Liver (tissue), 9 donors: ENCODE data around the gene B4GALT6. TPM values are rescaled to one million over a fixed set of nuclear protein-coding genes. Genes with fewer than 3 reads are reported as not detected.

Experiments
- DNase-seq: peaks from one replicate; pipeline ENCODE4 v3.0.0-alpha.2; 2017; ENCODE audit warnings: low spot score
- H3K27ac ChIP-seq, 2 donors: one replicate each; pipeline ENCODE4 v1.7.0; 2013; ENCODE audit warnings: inconsistent platforms in 2 of 2, low read length in 2 of 2, control low read depth in 1 of 2, low read depth in 1 of 2, mild to moderate bottlenecking in 1 of 2
- H3K27me3 ChIP-seq, 4 donors: one replicate each; pipeline versions ENCODE4 v1.6.1 to v1.7.0; 2013; ENCODE audit warnings: low read length in 3 of 4, inconsistent platforms in 1 of 4, mild to moderate bottlenecking in 1 of 4, moderate library complexity in 1 of 4; ENCODE audit not compliant: control insufficient read depth in 4 of 4, insufficient read depth in 4 of 4
- H3K36me3 ChIP-seq, 4 donors: one replicate each; pipeline versions ENCODE4 v1.6.1 to v1.7.0; 2013; ENCODE audit warnings: low read length in 3 of 4, mild to moderate bottlenecking in 3 of 4, low read depth in 1 of 4, moderate library complexity in 1 of 4; ENCODE audit not compliant: control insufficient read depth in 4 of 4, insufficient read depth in 3 of 4
- H3K4me1 ChIP-seq, 4 donors: one replicate each; pipeline versions ENCODE4 v1.6.1 to v1.7.0; 2013; ENCODE audit warnings: low read length in 3 of 4, mild to moderate bottlenecking in 3 of 4, moderate library complexity in 1 of 4; ENCODE audit not compliant: control insufficient read depth in 4 of 4, insufficient read depth in 4 of 4
- H3K4me3 ChIP-seq, 3 donors: one replicate each; pipeline versions ENCODE4 v1.6.1 to v1.7.0; 2013; ENCODE audit warnings: low read length in 3 of 3, control low read depth in 1 of 3, low read depth in 1 of 3, mild to moderate bottlenecking in 1 of 3
- H3K9ac ChIP-seq, 2 donors: one replicate each; pipeline ENCODE4 v1.7.0; 2013; ENCODE audit warnings: low read length in 2 of 2, mild to moderate bottlenecking in 2 of 2, moderate library complexity in 2 of 2, control low read depth in 1 of 2, low read depth in 1 of 2
- H3K9me3 ChIP-seq, 4 donors: one replicate each; pipeline versions ENCODE4 v1.6.1 to v1.7.0; 2013; ENCODE audit warnings: low read length in 3 of 4; ENCODE audit not compliant: control insufficient read depth in 4 of 4
- CTCF ChIP-seq: fragments of 150-350 bp; IDR thresholded peaks from 2 replicates; pipeline ENCODE4 v1.5.1; 2017; ENCODE audit warnings: improper control_type of control experiment, low read depth, low read length; ENCODE audit not compliant: missing input control
- EGR1 ChIP-seq, 2 donors: IDR thresholded peaks; 2 replicates each; pipeline ENCODE4 v1.6.1; 2016 to 2018; ENCODE audit warnings: antibody characterized with exemption in 2 of 2, low read depth in 2 of 2
- FOXA1 ChIP-seq: IDR thresholded peaks from 2 replicates; pipeline ENCODE4 v1.6.1; 2016; ENCODE audit warnings: antibody characterized with exemption
- FOXA2 ChIP-seq: IDR thresholded peaks from 2 replicates; pipeline ENCODE4 v1.6.1; 2016; ENCODE audit warnings: antibody characterized with exemption
- GABPA ChIP-seq, 2 donors: IDR thresholded peaks in 1 of 2; conservative IDR thresholded peaks in 1 of 2; 2 replicates each; pipeline ENCODE4 v1.6.1; 2016; ENCODE audit warnings: antibody characterized with exemption in 2 of 2, mild to moderate bottlenecking in 1 of 2, moderate library complexity in 1 of 2
- HNF4A ChIP-seq, 2 donors: conservative IDR thresholded peaks; 2 replicates each; pipeline ENCODE4 v1.6.1; 2016; ENCODE audit warnings: antibody characterized with exemption in 2 of 2, mild to moderate bottlenecking in 2 of 2
- NR2F2 ChIP-seq: IDR thresholded peaks from 2 replicates; pipeline ENCODE4 v1.6.1; 2016; ENCODE audit warnings: antibody characterized with exemption
- RXRA ChIP-seq, 2 donors: IDR thresholded peaks; 2 replicates each; pipeline ENCODE4 v1.6.1; 2017 to 2018; ENCODE audit warnings: antibody characterized with exemption in 2 of 2, mild to moderate bottlenecking in 1 of 2
- SP1 ChIP-seq: IDR thresholded peaks from 2 replicates; pipeline ENCODE4 v1.6.1; 2018; ENCODE audit warnings: antibody characterized with exemption, mild to moderate bottlenecking
- TAF1 ChIP-seq: conservative IDR thresholded peaks from 2 replicates; pipeline ENCODE4 v1.6.1; 2016; ENCODE audit warnings: antibody characterized with exemption, mild to moderate bottlenecking
- ZBTB33 ChIP-seq: IDR thresholded peaks from 2 replicates; pipeline ENCODE4 v1.6.1; 2016; ENCODE audit warnings: antibody characterized with exemption
- WGBS: extraction: QIAGEN DNeasy Blood & Tissue Kit; methylation state at CpG from one replicate; pipeline ENCODE4 v1.1.7; 2013; 5-methylcytosine and 5-hydroxymethylcytosine counted together
- polyA plus RNA-seq, 2 donors: library from polyadenylated mRNA; stranded (reverse) in 1 of 2; unstranded in 1 of 2; fragments of 200-250 nt in 1 of 2; fragments of >200 nt in 1 of 2; fragmentation: Nextera tagmentation in 1 of 2; extraction: Ambion mirVana in 1 of 2; gene quantifications; one replicate each; pipeline versions ENCODE4 v1.2.1 to v1.2.3, GENCODE V29; 2013 to 2015
- total RNA-seq, 2 donors: library from RNA; depleted of rRNA; stranded (reverse); fragments of >200 nt; gene quantifications; one replicate each; pipeline ENCODE4 v1.2.3, GENCODE V29; 2014
- TF ChIP-seq, protein P1 (sequence below): IDR thresholded peaks from 2 replicates; pipeline ENCODE4 v1.6.1; 2016; ENCODE audit warnings: antibody characterized with exemption, mild to moderate bottlenecking
- TF ChIP-seq, protein P2 (sequence below): IDR thresholded peaks from 2 replicates; pipeline ENCODE4 v1.6.1; 2016; ENCODE audit warnings: antibody characterized with exemption
- TF ChIP-seq, protein P3 (sequence below): IDR thresholded peaks from 2 replicates; pipeline ENCODE4 v1.6.1; 2016; ENCODE audit warnings: antibody characterized with exemption
- donor health status: healthy.
- donor health status: healthy.
- donor health status: healthy.
- donor health status: healthy.
- donor health status: healthy.

B4GALT6 gene
- total and polyA plus RNA-seq, 4 donors: 0.48 to 4.2 (median 0.61) TPM

DNA sequence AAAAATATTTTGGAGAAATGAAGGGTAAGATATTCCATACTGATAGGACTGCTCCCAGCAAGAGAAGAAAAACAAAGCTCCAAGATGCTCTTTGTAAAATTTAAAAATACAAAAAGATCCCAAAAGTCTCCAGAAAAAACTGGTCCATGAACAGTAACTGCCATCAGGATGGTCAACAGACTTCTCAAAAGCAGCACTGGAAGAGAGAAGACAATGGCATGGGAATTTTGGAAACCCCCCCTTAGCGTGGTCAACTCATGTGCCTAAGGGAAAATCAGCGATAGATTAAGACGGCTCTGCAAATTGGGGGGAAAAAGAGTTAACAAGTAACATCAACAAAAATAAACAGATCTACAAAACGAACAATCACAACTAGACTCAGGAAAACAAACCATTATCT is 23.6 kb downstream of the B4GALT6 start (continued):
- TF ChIP-seq CTCF (no peak), FOXA2 (no peak), HNF4A (conservative IDR thresholded peaks at IDR 0.05) (no peak), NR2F2 (no peak), ZBTB33 (no peak), SP1 (no peak), FOXA1 (no peak), EGR1 (IDR thresholded peaks at IDR 0.05; ENCODE audit: low read depth in 2 of 2) (no peak)

DNA sequence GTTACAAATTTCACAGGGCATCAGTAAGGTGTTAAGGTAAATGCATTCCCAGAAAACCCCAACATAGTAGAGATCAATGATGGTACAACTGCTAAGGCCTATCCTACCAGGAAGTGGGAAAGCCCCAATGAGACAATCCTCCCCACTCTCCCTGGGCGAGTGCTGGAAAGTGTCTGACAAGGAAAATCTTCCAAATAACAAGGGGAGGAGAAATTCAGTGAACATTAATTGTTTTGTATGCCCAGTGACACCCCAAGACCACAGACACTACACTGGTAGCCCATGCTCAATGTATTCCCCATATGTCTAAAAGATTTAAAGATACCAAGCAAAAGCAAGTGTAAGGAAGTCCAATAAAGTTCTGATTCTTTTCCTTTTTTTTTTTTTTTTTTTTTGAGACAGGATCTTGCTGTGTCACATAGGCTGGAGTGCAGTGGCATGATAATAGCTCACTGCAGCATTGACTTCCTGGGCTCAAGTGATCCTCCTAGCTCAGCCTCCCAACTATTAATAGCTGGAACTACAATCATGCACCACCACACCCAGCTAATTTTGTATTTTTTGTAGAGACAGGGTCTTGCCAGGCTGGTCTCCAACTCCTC is 24.7 kb downstream of the B4GALT6 start:
- TF ChIP-seq, protein P1, sequence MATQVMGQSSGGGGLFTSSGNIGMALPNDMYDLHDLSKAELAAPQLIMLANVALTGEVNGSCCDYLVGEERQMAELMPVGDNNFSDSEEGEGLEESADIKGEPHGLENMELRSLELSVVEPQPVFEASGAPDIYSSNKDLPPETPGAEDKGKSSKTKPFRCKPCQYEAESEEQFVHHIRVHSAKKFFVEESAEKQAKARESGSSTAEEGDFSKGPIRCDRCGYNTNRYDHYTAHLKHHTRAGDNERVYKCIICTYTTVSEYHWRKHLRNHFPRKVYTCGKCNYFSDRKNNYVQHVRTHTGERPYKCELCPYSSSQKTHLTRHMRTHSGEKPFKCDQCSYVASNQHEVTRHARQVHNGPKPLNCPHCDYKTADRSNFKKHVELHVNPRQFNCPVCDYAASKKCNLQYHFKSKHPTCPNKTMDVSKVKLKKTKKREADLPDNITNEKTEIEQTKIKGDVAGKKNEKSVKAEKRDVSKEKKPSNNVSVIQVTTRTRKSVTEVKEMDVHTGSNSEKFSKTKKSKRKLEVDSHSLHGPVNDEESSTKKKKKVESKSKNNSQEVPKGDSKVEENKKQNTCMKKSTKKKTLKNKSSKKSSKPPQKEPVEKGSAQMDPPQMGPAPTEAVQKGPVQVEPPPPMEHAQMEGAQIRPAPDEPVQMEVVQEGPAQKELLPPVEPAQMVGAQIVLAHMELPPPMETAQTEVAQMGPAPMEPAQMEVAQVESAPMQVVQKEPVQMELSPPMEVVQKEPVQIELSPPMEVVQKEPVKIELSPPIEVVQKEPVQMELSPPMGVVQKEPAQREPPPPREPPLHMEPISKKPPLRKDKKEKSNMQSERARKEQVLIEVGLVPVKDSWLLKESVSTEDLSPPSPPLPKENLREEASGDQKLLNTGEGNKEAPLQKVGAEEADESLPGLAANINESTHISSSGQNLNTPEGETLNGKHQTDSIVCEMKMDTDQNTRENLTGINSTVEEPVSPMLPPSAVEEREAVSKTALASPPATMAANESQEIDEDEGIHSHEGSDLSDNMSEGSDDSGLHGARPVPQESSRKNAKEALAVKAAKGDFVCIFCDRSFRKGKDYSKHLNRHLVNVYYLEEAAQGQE: no peak
- TF ChIP-seq SP1 (no peak), RXRA (IDR thresholded peaks at IDR 0.05) (no peak), GABPA (IDR thresholded peaks at IDR 0.05 in 1 of 2, conservative IDR thresholded peaks at IDR 0.05 in 1 of 2) (no peak), TAF1 (no peak), FOXA1 (no peak), CTCF (no peak), NR2F2 (no peak)
- TF ChIP-seq, protein P2, sequence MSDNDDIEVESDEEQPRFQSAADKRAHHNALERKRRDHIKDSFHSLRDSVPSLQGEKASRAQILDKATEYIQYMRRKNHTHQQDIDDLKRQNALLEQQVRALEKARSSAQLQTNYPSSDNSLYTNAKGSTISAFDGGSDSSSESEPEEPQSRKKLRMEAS: no peak
- TF ChIP-seq, protein P3, sequence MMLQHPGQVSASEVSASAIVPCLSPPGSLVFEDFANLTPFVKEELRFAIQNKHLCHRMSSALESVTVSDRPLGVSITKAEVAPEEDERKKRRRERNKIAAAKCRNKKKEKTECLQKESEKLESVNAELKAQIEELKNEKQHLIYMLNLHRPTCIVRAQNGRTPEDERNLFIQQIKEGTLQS: no peak
- Histone ChIP-seq H3K27me3 (no peaks in the 10 kb centered on the region), H3K27ac (no peak overlapping the region), H3K9me3 (no peaks in the 10 kb centered on the region), H3K36me3 (no peaks in the 10 kb centered on the region), H3K9ac (no peak overlapping the region), H3K4me3 (no peak overlapping the region), H3K4me1 (no peaks in the 10 kb centered on the region)
- WGBS: 92% methylated on average over 1 of the region's 1 CpG
- DNase-seq: no peak
